DLD1 (cell line): Measurements from ENCODE around the gene MAB21L2.

Source experiments
- in situ Hi-C: cut with HindIII; loops from 2 replicates; pipeline ENCODE4 v1.10.0; 2017; ENCODE audit warnings: low sequenced_read_pairs

MAB21L2 gene

GRCh38 chr4:150599547-150599946 lies 17.6 kb downstream of the MAB21L2 start:
- in situ Hi-C loops = no loop called here

GRCh38 chr4:150600812-150601445 lies 19.0 kb downstream of the MAB21L2 start:
- in situ Hi-C loops = no loop called here

DNA sequence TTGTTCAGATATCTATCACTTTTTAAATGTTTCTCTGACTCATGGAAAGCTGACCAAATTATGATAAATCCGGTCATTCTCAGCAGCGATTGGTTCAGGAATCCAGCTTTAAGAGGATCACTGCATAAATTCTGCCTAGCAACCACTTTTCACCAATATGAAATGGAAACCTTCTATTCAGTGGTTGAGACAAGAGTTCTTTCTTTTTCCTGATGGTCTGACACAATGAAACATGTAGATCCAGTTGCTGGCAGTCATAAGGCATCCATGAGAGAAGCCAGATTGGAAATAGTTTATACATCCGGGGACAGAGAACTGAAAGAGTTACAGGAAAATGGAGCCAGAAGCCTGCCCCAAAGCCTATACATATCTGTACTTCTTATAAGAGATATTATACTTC lies 27.2 kb downstream of the MAB21L2 start:
- in situ Hi-C loops = no loop called here

- in situ Hi-C loops = no loop called here
These were observed 37.1 kb downstream of the MAB21L2 start for GRCh38 chr4:150619042-150619441.

DNA sequence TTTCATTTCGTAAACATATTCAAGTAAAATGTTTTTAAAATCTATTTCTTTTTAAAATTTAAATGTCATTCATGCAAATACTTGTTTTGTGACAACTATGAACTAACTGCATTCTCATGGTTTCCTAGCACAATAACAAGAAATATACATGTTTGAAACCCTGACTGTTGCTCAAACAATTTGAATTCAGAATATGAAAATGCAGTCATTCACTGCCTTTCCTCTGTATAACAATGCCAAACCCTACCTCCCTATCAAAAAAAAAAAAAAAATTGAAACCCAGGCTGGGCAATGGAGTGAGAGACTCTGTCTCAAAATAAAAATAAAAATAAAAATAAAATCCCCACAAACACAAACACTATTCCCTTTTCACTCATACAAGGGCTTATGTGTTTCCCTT lies 42.1 kb downstream of the MAB21L2 start:
- in situ Hi-C loops = no loop called here

DNA sequence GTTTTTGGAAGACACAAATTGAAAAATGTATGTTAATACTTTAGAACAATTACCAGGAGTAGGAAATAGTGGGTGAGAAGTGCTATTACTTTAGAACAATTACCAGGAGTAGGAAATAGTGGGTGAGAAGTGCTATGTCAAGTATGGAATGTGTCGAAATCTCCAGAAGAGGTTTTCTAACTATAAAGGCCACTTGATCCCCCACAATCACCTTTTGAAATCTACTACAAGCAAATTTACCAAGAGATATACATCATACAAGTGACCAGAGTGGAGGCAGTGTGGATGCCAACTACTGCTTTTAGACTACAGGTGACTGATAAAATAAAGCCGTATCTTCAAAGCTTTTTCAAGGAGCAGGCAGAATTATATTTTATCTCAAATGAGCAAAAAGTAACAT lies 43.1 kb downstream of the MAB21L2 start:
- in situ Hi-C loops = no loop called here

DNA sequence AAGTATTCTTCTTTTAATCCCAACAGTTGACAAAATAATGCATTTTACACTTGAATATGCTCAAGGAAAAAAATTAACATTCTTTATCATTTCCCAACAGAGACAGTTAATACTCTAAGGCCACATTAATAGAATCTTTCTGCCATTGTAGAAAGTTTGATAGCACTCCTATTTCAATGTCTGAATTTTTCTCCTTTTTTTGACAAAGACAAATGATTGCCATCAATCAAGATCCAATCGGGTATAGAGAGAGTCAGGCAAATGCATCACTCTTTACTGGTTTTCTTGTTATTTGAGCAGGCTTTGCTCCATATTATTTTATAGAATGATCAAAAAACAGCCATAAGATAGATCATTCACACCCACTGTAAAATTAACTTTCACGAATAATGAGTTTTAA lies 46.1 kb downstream of the MAB21L2 start:
- in situ Hi-C loops = no loop called here

DNA sequence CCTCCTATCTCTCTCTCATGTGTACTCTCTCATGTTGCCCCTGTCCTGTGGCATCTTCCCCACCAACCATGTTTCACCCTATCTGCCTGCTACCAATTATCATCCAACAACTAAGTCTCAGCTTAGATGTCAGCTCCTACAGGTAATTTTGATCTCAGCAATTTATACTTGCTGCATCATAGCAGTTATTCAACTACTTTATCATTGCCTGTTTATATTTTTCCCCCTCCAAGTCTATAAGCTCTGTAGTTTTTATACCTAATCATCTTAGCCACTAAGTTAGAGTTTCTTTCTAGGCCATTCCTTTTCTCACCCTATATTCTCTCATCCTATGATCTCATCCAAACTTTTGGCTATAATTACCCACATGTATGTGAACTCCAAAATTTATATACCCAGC lies 50.7 kb downstream of the MAB21L2 start:
- in situ Hi-C loops = no loop called here
